Kidney (tissue), 14 donors: ENCODE results near the gene NBEA. TPM values are rescaled to one million over a fixed set of nuclear protein-coding genes. Genes with fewer than 3 reads are reported as not detected.

Experiments
- DNase-seq, 5 donors: peaks; one replicate each; pipeline ENCODE4 v3.0.0-alpha.2; 2013 to 2020
- FAIRE-seq: peaks from 2 replicates; lab custom pipeline; 2012; peaks lifted over from hg19 to GRCh38; lab: Jason Lieb, UNC
- H3K27ac ChIP-seq, 2 donors: one replicate each; pipeline ENCODE4 v1.7.0; 2013; ENCODE audit warnings: low read depth in 2 of 2, low read length in 2 of 2, inconsistent platforms in 1 of 2
- H3K27me3 ChIP-seq: one replicate; pipeline ENCODE4 v1.7.1; 2013; ENCODE audit warnings: low read length, inconsistent platforms; ENCODE audit not compliant: control insufficient read depth, insufficient read depth
- H3K36me3 ChIP-seq, 3 donors: one replicate each; pipeline versions ENCODE4 v1.7.0 to v1.7.1; 2013; ENCODE audit warnings: low read length in 3 of 3, control low read depth in 1 of 3, inconsistent platforms in 1 of 3; ENCODE audit not compliant: insufficient read depth in 3 of 3, control insufficient read depth in 2 of 3
- H3K4me1 ChIP-seq, 3 donors: one replicate each; pipeline versions ENCODE4 v1.7.0 to v1.7.1; 2013; ENCODE audit warnings: low read length in 3 of 3, inconsistent platforms in 1 of 3, low read depth in 1 of 3; ENCODE audit not compliant: control insufficient read depth in 2 of 3, insufficient read depth in 2 of 3
- H3K4me3 ChIP-seq, 3 donors: one replicate each; pipeline versions ENCODE4 v1.7.0 to v1.8.1; 2013; ENCODE audit warnings: low read length in 3 of 3, control low read depth in 1 of 3, inconsistent platforms in 1 of 3
- H3K9ac ChIP-seq, 3 donors: one replicate each; pipeline versions ENCODE4 v1.7.0 to v1.7.1; 2013; ENCODE audit warnings: low read length in 3 of 3, control low read depth in 1 of 3, inconsistent platforms in 1 of 3
- H3K9me3 ChIP-seq, 3 donors: one replicate each; pipeline versions ENCODE4 v1.7.0 to v1.7.1; 2013; ENCODE audit warnings: low read length in 3 of 3, control low read depth in 1 of 3, inconsistent platforms in 1 of 3; ENCODE audit not compliant: control insufficient read depth in 2 of 3, insufficient read depth in 1 of 3
- CTCF ChIP-seq: IDR thresholded peaks from 3 replicates; pipeline ENCODE4 v1.5.1; 2012; ENCODE audit warnings: mild to moderate bottlenecking, moderate library complexity, borderline replicate concordance; ENCODE audit not compliant: insufficient read depth; ENCODE audit errors: extremely low read depth
- intact Hi-C: fragments of 100-400 bp; cut with DNase I; formaldehyde crosslinking; loops from one replicate; pipeline ENCODE4 v1.11.1; 2022
- polyA plus RNA-seq: library from polyadenylated mRNA; stranded (reverse); fragments of 350-450 nt; fragmentation: Illumina TruSeq; extraction: RNeasy Lipid Tissue Mini Kit (QIAGEN cat#74804); gene quantifications from one replicate; pipeline ENCODE4 v1.2.3, GENCODE V29; 2014; ENCODE audit warnings: low read depth, low replicate concordance; ENCODE audit not compliant: insufficient read depth
- total RNA-seq: library from RNA; stranded (reverse); fragmentation: NEBNext Ultra II Directional; extraction: Animal tissue kit (Norgen Biotek cat#: 25700); gene quantifications from one replicate; pipeline ENCODE4 v1.2.1, GENCODE V29; 2021
- donor health status: control.
- donor health status: control.
- donor health status: control.
- donor health status: control.
- donor health status: control.
- donor health status: DM: yes; HTN: yes; CAD: no.
- donor health status: Normal renal cell carcinoma (clear cell type).

The NBEA gene
- total and polyA plus RNA-seq, 2 donors from 2014 or later, result 4.7 to 14.6 TPM

- no peak overlapping the region for H3K9ac ChIP-seq
- no peak for DNase-seq
- intact Hi-C loops, result no loop called here
- no peaks in the 10 kb centered on the region for H3K4me1 ChIP-seq
- H3K9me3 ChIP-seq, result no peaks in the 10 kb centered on the region
- no peaks in the 10 kb centered on the region for H3K27me3 ChIP-seq
- no peak for FAIRE-seq
- no peaks in the 10 kb centered on the region for H3K36me3 ChIP-seq
- no peak overlapping the region for H3K27ac ChIP-seq
- TF ChIP-seq CTCF, result no peak
- no peak overlapping the region for H3K4me3 ChIP-seq
Measured at GRCh38 chr13:35530147-35530546, 588.1 kb downstream of the NBEA start.

DNA sequence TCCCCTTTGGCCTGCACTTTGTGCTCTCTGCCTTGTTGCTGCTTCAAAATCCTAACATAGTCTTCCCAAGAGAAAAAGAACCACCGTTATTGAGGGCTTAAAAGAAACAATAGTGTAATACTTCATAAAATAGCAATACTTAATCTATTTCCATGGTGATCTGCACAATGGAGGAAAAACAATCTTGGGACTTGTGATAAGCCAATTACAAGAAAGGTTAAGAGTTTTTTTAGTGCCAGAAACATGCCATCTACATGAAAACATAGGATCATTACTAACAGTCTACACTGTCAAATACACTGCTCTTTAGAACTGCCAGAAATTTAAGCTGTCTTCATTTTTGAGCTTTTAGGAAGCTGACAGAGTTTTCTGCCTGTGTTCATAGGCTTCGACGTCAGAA lies 588.5 kb downstream of the NBEA start:
- Histone ChIP-seq H3K36me3 (no peaks in the 10 kb centered on the region), H3K9ac (no peak overlapping the region), H3K4me1 (no peaks in the 10 kb centered on the region), H3K9me3 (no peaks in the 10 kb centered on the region), H3K27me3 (no peaks in the 10 kb centered on the region), H3K27ac (no peak overlapping the region), H3K4me3 (no peak overlapping the region)
- no peak for TF ChIP-seq CTCF
- DNase-seq (no peak), FAIRE-seq (no peak)
- intact Hi-C loops, result no loop called here

GRCh38 chr13:35531526-35531925 lies 589.5 kb downstream of the NBEA start:
- Histone ChIP-seq H3K27me3 (no peaks in the 10 kb centered on the region), H3K9me3 (no peaks in the 10 kb centered on the region), H3K27ac (no peak overlapping the region), H3K4me3 (no peak overlapping the region), H3K9ac (no peak overlapping the region), H3K36me3 (no peaks in the 10 kb centered on the region), H3K4me1 (no peaks in the 10 kb centered on the region)
- intact Hi-C loops, result no loop called here
- TF ChIP-seq CTCF, result no peak
- DNase-seq, result no peak
- FAIRE-seq, result no peak

DNA sequence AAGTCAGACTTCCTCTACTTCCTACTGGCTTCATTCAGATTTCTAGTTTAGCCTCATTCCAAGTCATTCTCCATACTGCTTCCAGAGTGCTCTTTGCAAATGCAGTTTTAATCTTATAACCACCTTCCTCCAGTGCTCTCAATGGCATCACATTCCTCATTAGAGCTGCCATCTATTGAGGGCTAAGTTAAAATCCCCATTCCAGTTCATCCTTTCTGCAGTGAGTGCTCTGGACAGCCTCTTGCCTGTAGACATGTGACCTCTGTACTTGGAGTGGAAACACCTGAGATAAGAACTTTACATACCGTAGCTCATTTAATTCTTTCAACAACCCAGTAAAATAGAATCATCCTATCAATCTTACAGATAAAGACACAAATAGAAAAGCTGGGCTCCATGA lies 592.3 kb downstream of the NBEA start:
- H3K9me3 ChIP-seq, result no peaks in the 10 kb centered on the region
- no peaks in the 10 kb centered on the region for H3K36me3 ChIP-seq
- no peak overlapping the region for H3K9ac ChIP-seq
- H3K4me3 ChIP-seq, result no peak overlapping the region
- H3K27ac ChIP-seq, result no peak overlapping the region
- TF ChIP-seq CTCF, result no peak
- FAIRE-seq (no peak), DNase-seq (no peak)
- intact Hi-C loops, result no loop called here
- no peaks in the 10 kb centered on the region for H3K4me1 ChIP-seq
- H3K27me3 ChIP-seq, result no peaks in the 10 kb centered on the region
